Mesothelial cell of epicardium (in vitro differentiated cells): ENCODE data around the gene PGAM5. TPM values are rescaled to one million over a fixed set of nuclear protein-coding genes. Genes with fewer than 3 reads are reported as not detected.

ENCODE experiments used
- DNase-seq, 2 experiments: peaks; one replicate each; pipeline ENCODE4 v3.0.0; 2021; ENCODE audit warnings: low spot score in 2 of 2; ENCODE audit not compliant: unreplicated experiment in 2 of 2
- H3K27ac Mint-ChIP-seq: 2 replicates; pipeline ENCODE4 v1.8.0; 2021; ENCODE audit warnings: mixed read lengths
- H3K27me3 Mint-ChIP-seq: 2 replicates; pipeline ENCODE4 v1.8.0; 2021; ENCODE audit warnings: low read depth, mixed read lengths
- H3K36me3 Mint-ChIP-seq: 2 replicates; pipeline ENCODE4 v1.8.0; 2021; ENCODE audit warnings: mixed read lengths
- H3K4me1 Mint-ChIP-seq: 2 replicates; pipeline ENCODE4 v1.8.0; 2021; ENCODE audit warnings: mixed read lengths
- H3K4me3 Mint-ChIP-seq: 2 replicates; pipeline ENCODE4 v1.8.0; 2021; ENCODE audit warnings: mild to moderate bottlenecking, moderate library complexity, mixed read lengths
- H3K9me3 Mint-ChIP-seq: 2 replicates; pipeline ENCODE4 v1.8.0; 2021; ENCODE audit warnings: mixed read lengths
- total RNA-seq: library from RNA; stranded (reverse); gene quantifications from 3 replicates; pipeline ENCODE4 v1.2.1, GENCODE V29; 2021
- TF ChIP-seq, protein P1 (sequence below): fragments of 200-600 bp; sonication (generic); IDR thresholded peaks from one replicate; pipeline ENCODE4 v1.5.0; 2021; ENCODE audit warnings: antibody characterized with exemption; ENCODE audit not compliant: unreplicated experiment

PGAM5 gene
- total RNA-seq, 1 donor from 2014 or later: 23.5 TPM

DNA sequence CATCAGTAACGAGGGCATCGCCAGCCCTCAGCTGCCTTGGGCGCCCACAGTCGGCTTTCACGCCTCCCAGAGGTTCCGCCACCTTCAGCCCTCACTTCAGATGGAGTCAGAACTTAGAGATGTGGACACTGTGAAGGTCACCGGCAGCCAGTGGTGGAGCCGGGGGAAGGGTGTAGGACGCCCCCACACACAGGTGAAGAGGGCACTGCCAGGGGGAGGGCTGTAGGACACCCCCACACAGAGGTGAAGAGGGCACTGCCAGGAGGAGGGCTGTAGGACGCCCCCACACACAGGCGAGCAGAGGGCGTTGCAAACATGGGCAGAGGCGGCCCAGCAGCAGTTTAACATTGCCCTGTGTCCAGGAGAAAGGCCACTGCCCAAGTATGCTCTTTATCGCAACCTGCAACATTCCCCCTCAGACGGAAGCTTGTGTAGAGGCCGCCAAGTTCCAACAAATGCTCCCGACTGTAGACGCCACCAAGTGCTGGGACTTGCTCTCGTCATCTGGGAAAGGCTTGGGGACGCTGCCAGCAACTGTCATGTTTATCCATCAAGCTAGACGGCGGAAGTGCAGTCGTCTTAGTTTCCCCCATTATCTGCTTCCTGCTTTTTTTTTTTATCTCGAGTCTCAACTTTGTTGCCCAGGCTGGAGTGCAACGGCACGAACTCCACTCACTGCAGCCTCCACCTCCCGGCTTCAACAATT lies 55.9 kb downstream of the PGAM5 start:
- DNase-seq: no peak
- Mint-ChIP-seq H3K27ac (no peak overlapping the region), H3K4me3 (no peak overlapping the region), H3K27me3 (no peaks in the 10 kb centered on the region), H3K4me1 (peaks cover 6% of the 10 kb centered on the region), H3K9me3 (no peaks in the 10 kb centered on the region), H3K36me3 (peaks cover 13% of the 10 kb centered on the region)
- TF ChIP-seq, protein P1, sequence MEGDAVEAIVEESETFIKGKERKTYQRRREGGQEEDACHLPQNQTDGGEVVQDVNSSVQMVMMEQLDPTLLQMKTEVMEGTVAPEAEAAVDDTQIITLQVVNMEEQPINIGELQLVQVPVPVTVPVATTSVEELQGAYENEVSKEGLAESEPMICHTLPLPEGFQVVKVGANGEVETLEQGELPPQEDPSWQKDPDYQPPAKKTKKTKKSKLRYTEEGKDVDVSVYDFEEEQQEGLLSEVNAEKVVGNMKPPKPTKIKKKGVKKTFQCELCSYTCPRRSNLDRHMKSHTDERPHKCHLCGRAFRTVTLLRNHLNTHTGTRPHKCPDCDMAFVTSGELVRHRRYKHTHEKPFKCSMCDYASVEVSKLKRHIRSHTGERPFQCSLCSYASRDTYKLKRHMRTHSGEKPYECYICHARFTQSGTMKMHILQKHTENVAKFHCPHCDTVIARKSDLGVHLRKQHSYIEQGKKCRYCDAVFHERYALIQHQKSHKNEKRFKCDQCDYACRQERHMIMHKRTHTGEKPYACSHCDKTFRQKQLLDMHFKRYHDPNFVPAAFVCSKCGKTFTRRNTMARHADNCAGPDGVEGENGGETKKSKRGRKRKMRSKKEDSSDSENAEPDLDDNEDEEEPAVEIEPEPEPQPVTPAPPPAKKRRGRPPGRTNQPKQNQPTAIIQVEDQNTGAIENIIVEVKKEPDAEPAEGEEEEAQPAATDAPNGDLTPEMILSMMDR: no peak

DNA sequence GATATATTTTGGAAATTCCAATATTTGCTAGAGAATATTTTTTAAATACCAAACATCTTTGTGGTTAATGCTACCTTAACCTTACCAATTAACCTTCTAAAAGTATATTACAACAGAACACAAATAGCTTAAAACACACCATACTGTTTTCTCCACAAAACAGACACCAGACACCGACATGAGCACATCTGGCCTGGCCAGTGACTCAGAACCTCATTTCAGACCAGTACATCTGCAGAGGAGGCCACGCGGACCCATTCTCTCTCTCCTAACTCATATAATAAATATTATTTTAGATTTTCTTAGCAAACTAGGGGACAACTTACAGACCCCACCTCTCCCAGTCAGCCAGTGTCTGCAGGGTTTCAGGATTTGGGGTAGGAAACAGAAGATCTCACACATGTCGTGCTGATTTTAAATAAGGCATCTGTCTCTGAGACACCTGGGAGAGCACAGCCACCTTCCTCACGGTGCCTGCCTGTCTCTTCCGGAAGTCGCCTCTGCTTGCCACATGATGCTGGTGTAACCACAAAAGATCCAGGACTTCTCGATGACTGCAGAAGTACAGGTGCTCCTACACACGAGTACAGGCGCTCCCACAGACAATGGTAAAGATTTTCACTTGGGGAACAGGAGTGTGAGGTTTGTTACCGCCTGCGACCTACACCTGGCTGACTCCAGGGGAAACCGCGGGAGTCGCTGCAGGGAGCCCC lies 60.6 kb downstream of the PGAM5 start:
- Mint-ChIP-seq H3K9me3 (no peaks in the 10 kb centered on the region), H3K27ac (no peak overlapping the region), H3K4me3 (no peak overlapping the region), H3K4me1 (peaks cover 6% of the 10 kb centered on the region), H3K27me3 (no peaks in the 10 kb centered on the region), H3K36me3 (peaks cover 26% of the 10 kb centered on the region)
- TF ChIP-seq, protein P1: no peak
- DNase-seq: no peak

Other genes with a start within 250 kb of the PGAM5 start
- gene FBRSL1, start 220.7 kb upstream of the PGAM5 start, total RNA-seq: 109 to 119 TPM (median 115 TPM) in 3 replicates
- not detected in 3 replicates for gene LRCOL1, start 100.3 kb upstream of the PGAM5 start, total RNA-seq
- gene P2RX2, start 92.1 kb upstream of the PGAM5 start, total RNA-seq: 7.3 to 8.7 TPM (median 8.6 TPM) in 3 replicates
- 114 to 124 TPM (median 122 TPM) in 3 replicates for gene POLE, start 23.5 kb upstream of the PGAM5 start, total RNA-seq
- gene PXMP2, start 23.3 kb upstream of the PGAM5 start, total RNA-seq: 23.6 to 25.2 TPM (median 25.0 TPM) in 3 replicates
- 89.8 to 98.9 TPM (median 93.8 TPM) in 3 replicates for gene ANKLE2, start 51.0 kb downstream of the PGAM5 start, total RNA-seq
- 62.0 to 63.8 TPM (median 62.2 TPM) in 3 replicates for gene GOLGA3, start 118.0 kb downstream of the PGAM5 start, total RNA-seq
- gene CHFR, start 176.8 kb downstream of the PGAM5 start, total RNA-seq: 41.3 to 52.9 TPM (median 47.7 TPM) in 3 replicates
- gene ZNF605, start 245.5 kb downstream of the PGAM5 start, total RNA-seq: 31.3 to 33.5 TPM (median 31.3 TPM) in 3 replicates